ENCODE measurements around the gene PDHX.

Gene PDHX

GRCh38 chr11:34957606-34958005 lies 41.2 kb downstream of the PDHX start:
- no peak for DNase-seq (ENCODE audit: low read depth)

DNA sequence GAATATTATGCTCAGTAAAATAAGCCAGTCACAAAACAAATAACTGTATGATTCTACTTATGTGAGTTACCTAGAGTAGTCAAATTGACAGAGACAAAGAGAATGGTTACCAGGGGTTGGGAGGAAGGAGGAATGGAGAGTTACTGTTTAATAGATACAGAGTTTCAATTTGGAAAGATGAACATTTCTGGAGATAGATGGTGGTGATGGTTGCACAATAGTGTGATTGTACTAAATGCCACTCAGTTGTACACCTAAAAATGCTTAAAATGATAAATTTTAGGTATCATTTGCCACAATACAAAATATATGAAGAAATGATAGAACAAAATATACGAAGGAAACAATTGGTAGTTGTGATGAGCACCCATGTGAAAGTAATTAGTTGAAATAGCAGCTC lies 43.4 kb downstream of the PDHX start:
- DNase-seq (ENCODE audit: low read depth), result no peak

DNA sequence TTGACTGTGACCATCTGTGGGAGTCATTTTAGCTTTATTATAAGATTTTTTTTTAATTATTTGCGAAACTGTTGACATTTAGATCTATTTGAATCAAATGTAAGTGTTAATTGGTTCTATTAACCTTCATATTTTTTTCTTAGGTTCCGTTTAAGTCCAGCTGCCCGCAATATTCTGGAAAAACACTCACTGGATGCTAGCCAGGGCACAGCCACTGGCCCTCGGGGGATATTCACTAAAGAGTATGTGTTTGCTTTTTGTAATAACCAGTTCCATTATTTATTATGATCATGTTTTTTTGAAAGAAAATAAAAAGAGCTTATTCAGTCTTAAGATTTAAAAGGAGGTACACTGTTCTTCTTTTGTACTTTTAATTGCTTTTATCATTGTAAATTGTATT lies 43.9 kb downstream of the PDHX start:
- no peak for DNase-seq (ENCODE audit: low read depth)

DNA sequence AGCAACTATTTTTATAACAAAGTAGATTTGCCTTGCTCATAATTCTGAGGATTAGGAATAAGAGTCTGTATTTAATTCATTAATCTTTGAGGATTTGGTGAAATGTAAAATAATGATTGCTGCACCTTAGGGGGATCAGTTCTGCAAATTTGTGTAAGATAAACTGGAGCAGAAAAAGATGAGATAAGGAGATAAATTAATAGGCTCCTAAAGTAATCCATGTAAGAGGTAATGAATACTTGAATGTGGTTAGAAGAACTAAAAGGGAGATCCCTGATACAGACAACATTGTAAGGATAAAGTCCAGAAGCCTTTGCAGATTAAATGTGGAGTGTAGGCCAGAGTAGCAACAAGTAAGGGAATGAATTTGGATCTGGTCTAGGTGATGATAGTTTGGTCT lies 45.6 kb downstream of the PDHX start:
- DNase-seq (ENCODE audit: low read depth), result no peak

GRCh38 chr11:34963351-34963750 lies 46.9 kb downstream of the PDHX start:
- DNase-seq (ENCODE audit: low read depth), result no peak

- no peak for DNase-seq (ENCODE audit: low read depth)
Measured at GRCh38 chr11:34964610-34965331, 48.4 kb downstream of the PDHX start.

GRCh38 chr11:34968862-34969261 lies 52.4 kb downstream of the PDHX start:
- DNase-seq (ENCODE audit: low read depth), result no peak

DNA sequence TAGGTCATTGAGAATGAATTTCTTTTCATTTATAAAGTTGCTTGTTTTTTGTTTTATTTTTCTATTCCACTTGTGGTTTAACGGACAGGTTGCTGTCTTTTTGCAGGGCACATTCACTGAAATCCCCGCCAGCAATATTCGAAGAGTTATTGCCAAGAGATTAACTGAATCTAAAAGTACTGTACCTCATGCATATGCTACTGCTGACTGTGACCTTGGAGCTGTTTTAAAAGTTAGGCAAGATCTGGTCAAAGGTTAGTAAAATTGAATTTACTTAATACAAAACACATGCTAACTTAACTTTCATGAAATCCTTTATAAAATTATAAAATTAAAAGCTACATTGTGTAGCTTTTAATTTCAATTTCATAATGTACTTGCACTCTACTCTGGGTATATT lies 53.6 kb downstream of the PDHX start:
- no peak for DNase-seq (ENCODE audit: low read depth)

- DNase-seq (ENCODE audit: low read depth), result no peak
Measured at GRCh38 chr11:34970480-34970879, 54.1 kb downstream of the PDHX start.

- no peak for DNase-seq (ENCODE audit: low read depth)
Measured at GRCh38 chr11:34971928-34972327, 55.5 kb downstream of the PDHX start.

GRCh38 chr11:34972366-34972765 lies 55.9 kb downstream of the PDHX start:
- DNase-seq (ENCODE audit: low read depth), result no peak

DNA sequence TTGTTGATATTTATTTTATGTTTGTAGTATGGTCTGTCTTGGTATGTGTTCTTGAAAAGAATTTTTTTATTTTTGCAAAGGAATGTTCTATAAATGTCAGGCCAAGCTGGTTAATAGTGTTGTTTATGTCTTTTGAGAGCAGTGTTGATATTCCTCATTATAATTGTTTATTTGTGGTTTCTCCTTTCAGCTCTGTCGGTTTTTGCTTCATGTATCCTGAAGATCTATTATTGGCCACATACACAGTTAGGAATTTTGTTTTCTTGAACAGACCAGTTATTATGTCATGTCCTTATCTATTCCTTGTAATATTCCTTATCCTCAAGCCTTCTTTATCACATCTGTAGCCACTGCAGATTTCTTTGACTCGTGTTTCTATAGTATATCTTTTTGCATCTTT lies 56.5 kb downstream of the PDHX start:
- DNase-seq (ENCODE audit: low read depth), result no peak

- no peak for DNase-seq (ENCODE audit: low read depth)
Measured at GRCh38 chr11:34975482-34975881, 59.1 kb downstream of the PDHX start.

DNA sequence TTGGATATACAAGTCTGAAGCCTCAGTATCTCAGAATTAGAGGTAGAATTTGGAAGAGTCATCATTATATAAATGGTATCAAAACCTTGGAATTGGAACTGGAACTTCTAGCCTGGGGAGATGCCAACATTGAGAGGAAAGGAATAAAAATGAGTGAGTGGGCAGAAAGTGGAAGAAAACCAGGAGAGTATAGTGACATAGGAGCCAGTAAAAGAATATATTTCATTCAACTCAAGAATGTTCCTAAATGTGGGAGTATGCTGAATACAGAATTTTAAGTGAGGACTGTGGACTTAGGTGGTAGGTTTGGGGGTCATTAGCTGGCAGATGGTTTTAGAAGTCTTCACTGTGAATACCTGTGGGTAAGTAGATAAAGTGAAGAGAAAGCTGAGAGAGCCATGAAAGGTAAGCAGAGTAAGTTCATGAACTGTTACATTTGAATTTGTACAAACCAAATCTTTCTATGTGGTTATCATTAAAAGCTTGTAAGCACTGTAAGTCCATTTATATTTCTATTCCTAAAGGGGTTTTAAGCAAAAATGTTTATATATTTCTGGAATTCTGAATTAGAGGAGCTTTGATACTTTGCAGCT lies 60.2 kb downstream of the PDHX start:
- no peak for DNase-seq (ENCODE audit: low read depth)

GRCh38 chr11:34977089-34977912 lies 60.9 kb downstream of the PDHX start:
- no peak for DNase-seq (ENCODE audit: low read depth)

DNA sequence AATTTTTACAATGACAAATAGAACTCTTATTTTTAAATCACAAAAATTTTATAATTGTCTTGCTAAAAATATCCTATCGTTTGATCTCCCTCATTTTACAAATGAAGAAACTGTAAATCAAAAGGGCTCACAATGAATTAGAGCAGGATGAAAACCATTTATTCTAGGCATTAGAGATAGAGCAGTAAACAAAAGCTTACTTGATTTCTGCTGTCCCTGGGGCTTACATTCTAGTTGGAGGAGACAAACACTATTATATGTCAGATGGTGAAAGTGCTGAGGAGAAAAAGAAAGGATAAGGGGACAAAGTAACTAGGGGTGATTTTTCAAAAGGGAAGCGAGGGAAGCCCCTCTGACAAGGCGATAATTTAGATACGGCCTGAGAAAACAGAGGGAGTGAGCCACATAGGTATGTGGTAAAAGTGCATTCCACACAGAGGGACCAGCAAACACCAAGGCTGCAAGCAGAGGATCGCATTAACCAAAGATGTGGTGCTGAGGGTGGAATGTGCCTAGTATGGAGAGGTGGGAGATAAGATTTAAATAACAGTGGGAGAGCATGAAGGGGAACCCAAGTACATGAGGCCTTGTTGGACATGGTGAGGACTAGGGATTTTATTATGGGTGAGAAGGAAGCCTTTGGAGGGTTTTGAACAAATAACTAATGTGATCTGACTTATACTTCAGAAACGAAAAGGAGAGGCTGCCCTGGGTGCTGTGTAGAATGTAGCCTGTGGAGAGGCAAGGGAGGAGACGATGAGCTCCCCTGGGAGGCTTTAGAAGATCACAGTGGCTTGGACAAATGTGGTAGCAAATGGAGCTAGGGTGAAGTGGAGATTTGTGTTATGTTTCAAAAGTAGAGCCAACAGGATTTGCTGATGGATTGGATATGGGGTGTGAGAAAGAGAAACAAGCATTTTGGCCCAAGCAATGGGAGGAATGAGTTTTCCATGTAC lies 62.1 kb downstream of the PDHX start:
- no peak for DNase-seq (ENCODE audit: low read depth)

GRCh38 chr11:34984514-34984913 lies 68.1 kb downstream of the PDHX start:
- DNase-seq (ENCODE audit: low read depth), result no peak

DNA sequence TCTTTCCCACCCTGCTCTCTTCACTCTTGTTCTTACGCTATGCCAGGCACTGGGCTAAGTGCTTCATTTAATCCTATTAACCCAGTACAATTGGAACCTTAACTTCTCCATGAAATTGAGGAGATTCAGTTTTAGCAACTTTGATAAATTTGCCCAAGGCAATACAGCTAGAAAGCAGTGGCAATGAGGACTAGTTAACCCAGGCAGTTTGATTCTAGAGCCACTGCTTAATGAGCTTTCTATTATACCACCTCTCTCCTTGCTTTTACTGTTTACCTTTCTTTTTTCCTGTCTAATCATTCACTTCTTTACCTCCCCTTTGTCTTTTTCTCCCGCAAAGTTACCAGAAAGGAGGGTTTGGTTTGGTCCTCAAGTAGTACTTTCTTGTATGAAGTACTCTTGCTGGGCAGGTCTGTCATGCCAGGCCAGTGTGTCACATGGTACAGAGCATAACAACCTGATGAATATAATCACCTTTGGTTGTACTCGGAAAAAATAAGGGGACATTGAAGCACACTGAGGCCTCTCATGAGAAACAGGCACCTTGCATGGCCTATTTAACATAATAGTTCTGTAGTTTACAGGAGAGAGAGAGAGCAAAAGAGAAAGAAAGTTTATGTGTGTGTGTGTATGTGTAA lies 70.6 kb downstream of the PDHX start:
- DNase-seq (ENCODE audit: low read depth), result no peak

- no peak for DNase-seq (ENCODE audit: low read depth)
Measured at GRCh38 chr11:34987617-34988016, 71.2 kb downstream of the PDHX start.

GRCh38 chr11:34988294-34989255 lies 72.2 kb downstream of the PDHX start:
- DNase-seq (ENCODE audit: low read depth), result no peak
